HG02588 (cell line): ENCODE measurements around the gene TSPAN7.

Experiments used
- ATAC-seq: cut with Tn5 transposase; IDR thresholded peaks from one replicate; pipeline ENCODE4 v1.9.1; 2021; ENCODE audit warnings: mild to moderate bottlenecking, moderate library complexity; ENCODE audit not compliant: unreplicated experiment

The TSPAN7 gene

DNA sequence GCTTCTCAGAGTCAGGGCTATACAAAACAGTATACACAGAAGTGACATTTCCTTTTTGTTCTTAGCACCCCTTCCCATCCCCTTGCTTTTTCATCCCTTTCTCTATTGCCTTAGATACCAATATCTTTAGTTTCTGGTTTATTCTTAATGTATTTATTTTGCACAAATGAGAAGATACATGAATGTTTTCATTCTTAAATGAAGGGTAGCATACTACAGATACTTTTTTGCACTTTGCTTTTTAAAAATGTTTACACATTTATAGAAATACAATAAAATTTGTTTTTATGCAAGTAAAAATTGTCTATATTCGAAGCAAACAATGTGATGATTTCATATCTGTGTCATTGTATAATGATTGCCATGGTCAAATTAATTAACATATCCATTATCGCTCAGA is 33.1 kb downstream of the TSPAN7 start:
- no peak for ATAC-seq

DNA sequence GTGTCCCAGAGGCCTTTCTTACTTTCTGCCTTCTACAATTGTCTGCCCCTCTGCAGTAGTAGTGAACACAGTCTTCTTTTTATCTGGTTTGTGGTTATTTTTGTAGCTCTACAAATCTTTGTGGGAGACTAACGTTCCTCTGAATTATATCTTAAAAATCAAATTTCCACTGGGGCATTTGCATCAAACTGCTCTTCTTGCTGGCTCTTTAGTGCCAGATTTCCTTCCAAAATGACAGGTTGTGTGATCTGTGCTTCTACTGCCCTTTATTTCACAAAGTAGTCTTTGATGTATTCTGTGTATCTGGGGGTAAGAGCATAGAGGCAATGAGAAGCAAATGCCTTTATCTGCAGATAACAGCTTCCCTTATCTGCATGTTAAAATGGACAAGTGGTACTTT is 34.5 kb downstream of the TSPAN7 start:
- no peak for ATAC-seq

DNA sequence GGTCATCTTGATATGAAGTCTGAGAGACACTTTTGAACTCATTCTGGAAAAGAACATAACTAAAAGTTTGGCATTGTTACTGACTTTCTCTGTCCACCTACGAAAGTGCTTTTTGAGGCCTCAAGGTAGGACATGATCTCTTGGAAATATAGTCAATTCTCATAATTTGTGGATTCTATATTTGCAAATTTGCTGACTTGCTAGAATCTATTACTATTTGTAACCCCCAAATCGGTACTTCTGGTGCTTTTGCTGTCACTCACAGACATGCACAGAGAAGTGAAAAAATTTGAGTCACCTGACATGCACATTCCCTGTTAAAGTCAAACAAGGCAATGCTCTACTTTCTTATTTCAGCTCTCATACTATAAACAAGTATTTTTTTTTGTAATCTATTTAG is 35.6 kb downstream of the TSPAN7 start:
- ATAC-seq = no peak

DNA sequence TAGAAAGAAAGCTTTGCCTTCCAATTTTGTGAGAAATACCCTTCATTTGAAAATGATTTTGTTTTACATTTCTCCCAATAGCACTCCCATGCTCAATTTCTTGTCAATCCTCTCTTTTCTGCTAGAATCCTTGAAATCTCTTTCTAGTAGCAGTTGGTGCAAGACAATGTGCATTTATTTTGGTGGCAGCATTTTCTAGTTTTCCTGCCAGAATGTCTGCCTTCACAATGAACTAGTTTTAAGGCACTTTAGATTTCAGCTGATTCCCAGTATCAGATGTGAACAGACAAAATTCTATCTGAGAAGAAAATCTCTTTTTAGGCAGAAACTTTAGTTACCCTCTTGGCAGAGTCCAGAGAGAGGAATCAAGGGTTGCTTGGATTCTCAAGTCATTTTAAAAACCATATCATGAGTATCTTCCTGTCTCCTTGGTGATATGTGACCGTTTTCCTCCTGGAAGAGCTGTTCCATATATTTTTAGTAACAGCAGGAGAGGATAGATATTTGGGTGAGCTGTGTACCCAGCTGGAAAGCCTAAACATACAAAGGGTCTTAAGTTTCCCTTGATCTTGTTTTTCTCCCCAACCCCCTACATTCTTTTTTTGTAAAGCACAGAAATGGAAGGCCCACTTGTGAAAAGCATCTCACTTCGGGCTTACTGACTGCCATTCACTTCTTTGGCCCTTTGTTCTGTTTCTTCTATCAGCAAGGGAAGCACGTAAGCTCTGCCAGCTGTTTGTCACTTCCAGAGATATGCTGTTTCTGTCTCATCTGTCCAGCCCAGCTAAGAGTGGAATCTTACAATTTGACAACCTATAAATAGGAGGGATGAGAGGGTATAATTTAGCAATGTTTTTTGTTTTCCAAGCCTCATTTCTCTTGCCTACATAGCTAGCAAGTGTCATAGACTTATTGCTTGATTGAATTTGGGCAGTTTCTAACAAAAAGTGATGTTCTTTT is 38.7 kb downstream of the TSPAN7 start:
- no peak for ATAC-seq

DNA sequence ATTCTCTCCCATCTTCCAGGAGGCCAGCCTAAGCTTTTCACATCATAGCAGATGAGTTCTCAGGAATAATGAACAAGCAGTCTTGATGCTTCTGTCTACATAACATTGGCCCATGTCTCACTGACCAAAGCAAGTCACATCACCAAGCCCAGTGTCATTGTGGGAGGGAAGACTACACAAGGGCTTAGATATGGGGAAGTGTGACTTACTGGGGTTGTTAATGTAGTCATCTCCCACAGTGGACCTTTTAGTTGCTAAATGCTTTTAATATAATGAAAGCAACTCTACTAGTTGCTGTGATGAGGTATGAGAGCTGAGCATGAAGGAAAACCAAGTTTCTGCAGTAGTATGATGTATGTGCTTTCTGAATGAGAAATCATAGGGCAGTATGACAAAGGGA is 40.5 kb downstream of the TSPAN7 start:
- no peak for ATAC-seq

DNA sequence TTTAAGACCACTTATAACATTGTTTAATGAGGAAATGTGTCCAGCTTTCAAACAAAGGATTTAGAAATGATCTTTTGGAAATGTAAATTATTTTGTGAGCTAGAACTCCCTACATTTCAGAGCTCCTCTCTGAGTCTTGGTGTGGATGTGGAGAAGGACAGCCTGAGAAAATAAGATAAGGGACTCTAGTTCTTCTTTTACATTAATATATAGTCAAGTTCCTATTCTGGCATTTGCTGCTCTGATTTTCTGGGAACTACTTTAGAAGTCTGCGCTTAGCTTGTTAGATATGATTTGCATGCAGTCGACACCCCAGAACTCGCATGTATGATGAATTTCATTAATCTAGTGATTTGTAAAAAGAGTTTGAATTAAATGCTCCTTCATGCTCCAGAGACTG is 45.5 kb downstream of the TSPAN7 start:
- ATAC-seq = no peak

DNA sequence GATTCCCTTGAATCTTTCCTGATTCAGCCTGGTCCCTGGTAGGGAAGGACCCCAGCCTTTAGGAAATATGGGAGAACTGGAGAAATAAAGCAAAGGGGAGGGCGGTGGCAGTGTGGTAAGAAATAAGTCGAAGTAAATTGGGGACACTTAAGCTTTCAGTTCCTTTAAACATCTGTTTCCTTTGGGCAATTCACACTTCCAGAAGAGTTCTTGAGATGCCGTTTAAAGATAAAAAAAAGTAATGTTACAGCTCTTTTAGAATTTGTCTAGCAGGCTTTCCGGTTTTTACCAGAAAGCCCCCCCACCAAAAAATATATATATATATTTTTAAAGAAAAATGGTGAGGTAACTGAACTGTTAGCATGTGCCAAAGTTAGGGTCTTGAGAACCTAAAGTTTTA is 46.6 kb downstream of the TSPAN7 start:
- ATAC-seq = no peak

DNA sequence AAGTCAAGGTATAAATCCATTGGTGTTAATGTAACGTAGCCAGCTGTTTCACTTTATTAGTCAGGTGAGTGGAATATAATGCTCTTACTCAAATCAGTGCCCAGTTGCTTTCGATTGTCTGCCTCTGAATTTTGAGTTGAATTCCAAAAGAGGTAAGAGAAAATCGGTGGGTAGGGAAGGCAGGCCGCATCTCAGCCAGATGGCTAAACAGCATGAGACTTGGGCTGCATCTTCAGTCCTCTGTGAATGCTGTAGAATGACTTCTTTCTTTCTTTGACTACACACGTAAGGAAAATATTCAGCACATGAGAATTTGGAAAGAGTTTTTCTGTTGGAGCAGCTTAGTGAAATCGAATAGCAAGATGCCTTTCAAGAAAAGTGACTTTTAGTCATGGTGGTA is 49.5 kb downstream of the TSPAN7 start:
- ATAC-seq = no peak

DNA sequence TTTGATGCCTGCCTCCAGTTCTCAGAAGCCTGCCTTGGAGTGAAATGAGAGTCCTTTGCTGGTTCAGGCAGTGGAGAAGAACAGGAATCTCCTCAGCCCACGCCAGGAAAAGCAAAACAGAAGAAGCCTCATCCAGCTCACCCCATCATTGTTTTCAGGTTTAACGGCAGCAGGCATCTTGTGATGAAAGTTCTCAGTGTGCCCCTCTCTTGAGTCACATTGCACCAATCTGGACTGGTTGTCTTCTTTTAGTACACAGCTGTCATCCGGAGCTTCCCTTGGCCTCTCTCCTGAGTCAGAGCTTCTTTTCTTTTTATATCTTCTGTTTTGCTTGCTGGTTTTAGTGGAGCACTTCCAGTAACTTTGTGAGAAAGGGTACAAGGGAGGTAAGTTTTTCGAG is 50.9 kb downstream of the TSPAN7 start:
- ATAC-seq = no peak

DNA sequence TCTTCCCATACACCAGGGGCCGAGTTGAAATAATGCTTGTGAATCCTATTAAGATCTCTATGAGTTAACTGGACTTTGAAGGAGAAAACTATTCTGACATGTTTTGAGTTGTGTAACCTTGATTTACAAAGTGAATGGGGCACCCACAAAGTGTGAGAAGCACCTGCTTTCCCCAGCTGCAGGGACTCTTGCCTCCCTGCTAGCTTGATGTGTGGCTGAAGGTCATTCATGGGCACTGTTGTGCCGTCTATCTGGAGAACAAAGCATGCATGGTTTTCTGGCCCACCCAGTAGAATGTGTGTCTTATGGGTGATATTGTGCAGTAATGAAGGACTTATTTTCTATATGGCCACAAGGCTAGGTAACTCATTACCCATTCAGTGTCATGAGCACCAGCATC is 53.1 kb downstream of the TSPAN7 start:
- no peak for ATAC-seq

DNA sequence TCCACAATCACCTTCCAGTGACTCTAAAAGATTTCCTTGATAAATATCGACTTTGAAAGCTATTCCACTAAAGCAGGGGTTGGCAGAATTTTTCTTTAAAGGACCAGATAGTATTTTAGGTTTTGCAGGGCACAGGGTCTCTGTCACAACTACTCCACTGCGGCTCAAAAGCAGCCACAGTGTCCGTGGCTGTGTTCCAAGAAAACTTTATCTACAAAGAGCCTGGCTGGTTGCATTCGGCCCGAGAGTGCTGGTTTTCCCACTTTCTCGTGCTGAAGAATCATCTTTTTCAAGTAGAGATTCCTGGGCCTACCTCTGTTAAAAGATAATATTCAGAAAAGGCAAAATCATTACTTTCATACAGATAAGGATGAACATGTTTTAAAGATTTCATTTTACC is 55.6 kb downstream of the TSPAN7 start:
- no peak for ATAC-seq

DNA sequence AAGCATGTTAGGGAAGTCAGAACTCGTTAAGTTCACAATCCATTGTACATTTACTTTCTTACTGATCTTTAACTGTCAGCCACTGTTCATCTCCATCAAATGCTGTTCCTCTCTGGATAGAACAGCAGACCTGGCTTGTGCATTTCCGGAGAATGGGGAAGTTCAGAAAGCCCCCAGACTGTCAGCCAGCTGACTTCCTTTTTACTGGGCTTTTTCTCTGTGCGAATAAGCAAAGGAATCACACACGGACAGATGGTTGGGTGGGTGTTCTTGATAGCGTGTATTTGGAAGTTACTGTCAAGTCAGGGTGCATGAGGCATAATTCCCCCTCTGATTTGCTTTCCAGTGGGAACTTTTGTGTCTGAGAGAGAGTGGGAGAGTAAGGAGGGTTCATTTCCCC is 56.8 kb downstream of the TSPAN7 start:
- ATAC-seq = no peak

DNA sequence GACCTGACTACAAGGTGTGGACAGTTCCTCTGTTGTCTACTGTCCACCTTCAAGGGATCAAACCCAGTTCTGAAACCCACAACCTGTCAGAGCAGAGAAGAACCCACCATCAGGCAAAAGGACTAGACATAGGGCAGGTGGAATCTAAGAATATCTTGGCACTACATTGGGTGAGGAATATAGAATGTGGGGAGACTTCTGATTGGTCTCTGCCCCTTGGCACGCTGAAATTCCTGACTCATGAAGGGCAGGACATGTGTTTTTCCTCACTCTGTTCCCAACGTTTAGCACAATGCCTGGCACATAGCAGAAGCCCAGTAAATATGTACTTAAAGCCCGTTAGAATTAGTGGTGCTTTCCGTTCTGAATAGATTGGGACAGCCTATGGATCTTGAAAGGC is 59.3 kb downstream of the TSPAN7 start:
- no peak for ATAC-seq

DNA sequence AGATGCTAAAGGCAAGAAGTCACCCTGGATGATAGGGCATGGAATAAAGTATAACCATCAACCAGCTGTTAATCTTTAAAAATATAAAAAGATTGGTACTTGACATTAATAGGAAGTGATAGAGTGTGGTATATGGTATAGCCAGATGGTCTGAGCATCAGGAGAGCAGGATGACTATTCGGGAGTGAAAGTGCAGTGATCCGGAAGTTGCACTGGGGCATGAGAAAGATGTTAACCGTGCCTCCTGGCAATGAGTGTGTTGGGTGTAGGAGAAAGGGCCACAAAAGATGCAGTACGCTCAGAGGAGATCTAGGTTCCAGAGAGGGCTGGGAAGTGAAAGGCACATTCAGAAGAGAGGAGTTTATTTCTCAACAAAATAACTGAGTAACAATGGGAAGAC is 65.0 kb downstream of the TSPAN7 start:
- no peak for ATAC-seq

DNA sequence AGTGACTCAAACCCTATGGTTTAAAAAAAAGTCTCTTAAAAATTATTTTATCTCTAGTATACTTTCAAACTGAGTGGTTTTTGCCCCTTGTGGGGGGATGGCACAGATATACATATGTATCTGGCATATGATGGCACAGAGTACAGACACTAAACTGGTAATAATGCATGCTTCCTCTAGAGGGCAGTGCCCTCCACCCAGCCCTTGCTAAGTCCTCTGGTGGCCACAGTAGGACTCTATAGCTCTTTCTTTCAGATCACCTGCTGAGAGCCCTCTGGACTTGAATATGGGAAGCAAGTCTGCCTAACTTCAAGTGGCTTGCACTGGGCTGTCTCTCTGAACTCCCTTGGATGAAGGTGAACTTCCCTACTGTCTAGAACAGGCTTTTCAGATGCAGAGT is 66.3 kb downstream of the TSPAN7 start:
- peak; percentile 58 for ATAC-seq

DNA sequence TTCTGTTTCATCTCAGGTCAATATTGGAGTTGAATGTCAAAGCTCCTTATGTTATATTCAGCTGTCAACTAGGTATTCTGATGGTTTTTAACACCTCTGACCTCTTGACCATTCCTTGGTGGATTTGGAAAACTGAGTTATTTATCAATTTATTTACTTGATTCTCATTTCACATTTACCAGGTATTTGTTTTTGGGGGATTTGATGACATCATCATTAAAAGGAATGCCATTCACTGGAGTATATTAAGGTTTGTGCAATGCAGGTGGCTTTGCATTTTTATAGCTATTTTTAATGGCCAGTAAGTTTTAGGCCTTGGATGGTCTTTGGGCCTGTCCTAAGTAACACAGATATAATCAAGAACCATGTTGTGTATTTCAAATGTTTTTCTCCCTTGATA is 67.2 kb downstream of the TSPAN7 start:
- no peak for ATAC-seq

DNA sequence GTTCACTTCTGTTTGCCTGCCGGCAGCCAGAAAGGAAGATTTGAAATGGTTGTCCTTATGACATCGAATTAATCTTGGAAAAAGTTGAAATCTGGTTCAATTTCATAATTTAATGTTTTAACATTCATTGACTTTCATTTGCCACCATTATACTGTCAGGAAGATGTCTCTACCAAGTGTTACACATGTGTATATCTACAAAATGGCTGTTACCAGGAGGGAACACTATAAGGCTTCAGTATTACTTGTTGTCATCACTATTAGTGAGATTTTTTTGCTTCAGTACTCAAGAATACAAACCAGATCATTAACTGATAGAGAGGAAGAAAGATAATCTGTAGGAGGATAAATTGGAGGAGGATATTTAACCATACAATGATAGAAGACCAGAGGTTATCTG is 71.2 kb downstream of the TSPAN7 start:
- ATAC-seq = no peak

DNA sequence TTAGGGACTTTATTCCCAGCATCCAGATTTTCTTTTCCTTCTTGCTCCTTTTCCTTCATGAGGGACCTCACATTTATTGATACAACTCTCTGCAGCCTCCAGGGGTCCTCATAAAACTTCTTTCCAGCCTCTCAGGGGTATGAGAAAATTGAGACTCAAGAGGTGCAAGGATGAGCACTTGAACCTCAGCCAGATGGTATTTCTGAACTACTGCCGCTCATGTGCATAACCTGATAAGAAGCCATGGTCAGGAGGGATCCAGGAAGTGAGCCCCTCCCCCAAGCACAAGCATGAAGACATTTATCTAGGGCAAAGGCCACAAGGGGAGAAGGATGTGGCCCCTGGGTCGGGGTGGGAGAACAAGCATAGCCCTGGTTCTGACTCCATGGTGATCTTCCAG is 73.3 kb downstream of the TSPAN7 start:
- no peak for ATAC-seq

DNA sequence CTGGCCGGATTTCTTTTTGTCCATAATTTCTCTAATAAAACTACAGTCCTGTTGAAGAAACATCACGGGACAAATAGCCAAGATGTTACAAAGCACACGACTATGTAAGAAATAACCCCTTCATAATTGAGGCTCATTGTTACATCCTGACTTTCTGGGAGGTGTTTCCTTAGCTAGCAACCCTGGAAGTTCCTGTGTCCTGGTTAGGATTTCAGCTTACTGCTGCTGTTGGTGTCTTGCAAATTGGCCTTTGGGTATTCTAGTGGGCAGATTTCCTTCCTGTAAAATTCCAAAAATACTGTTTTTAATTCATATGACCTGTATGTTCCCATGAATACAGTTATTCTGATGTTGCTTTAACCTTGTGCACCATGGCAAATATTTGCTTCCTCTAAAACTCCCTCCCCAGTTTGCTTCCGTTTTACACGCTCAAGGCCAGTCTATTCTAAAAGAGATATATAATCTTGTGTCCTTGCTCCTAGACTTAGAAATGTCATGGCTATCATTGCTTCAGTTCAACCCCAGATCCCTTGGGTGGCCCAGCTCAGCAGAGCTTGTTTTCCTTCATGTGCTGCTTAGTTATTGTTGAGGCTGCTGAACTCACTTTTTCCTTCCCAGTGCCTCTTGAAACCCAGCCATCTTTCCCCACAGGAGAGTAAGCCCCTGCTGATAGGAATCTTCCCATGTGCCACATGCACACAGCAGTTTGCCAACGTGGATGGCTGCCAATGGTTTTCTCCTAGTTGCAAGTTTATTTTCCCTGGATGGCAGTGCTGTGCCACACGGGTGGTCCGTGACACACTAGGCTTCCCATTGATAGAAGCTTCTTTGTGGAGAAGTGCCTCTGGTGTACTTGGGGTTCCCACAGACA is 75.8 kb downstream of the TSPAN7 start:
- ATAC-seq = no peak

DNA sequence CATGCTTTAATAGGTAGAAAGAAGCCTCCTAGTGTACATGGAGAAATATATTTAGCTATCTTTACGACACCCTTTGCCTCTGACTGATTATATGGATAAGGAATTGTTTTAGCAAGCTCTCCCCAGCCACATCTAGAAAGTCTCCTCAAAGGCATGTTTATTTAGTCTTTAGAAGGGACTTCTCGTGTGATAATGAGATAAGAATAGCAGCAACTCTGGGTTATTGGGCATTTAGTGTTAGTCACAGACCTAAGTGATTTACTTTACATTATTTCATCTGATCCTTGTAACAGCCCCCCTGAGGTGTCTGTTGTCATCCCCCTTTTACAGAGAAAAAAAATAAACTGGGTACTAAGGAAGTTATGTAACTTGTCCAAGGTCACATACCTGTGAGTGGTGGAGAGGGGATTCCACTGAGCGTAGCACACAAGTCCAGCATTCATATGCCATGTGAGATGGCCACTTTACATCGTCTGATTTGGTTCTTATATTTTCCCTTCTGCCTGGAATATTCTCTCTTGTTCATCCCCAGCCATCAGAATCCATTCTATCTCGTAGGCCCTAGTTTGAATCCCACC is 77.7 kb downstream of the TSPAN7 start:
- ATAC-seq = no peak

DNA sequence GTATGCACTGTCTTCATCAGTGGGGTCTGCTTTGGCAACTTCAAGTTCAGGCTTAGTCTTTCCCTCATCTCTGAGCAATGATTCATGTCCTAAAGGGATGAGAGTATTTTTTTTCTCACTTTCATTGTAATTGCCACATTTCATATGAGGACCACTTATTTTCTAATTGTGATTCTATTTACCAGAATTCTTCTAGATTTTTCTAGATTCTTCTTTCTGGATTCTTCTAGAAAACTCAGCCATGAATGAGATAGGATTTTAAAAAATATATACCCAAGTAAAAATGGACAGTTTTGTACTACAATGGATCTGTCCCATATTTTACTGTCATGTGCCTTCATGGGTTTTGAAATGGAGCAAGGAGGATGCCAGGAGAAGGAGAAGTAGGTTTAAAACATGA is 78.4 kb downstream of the TSPAN7 start:
- no peak for ATAC-seq

DNA sequence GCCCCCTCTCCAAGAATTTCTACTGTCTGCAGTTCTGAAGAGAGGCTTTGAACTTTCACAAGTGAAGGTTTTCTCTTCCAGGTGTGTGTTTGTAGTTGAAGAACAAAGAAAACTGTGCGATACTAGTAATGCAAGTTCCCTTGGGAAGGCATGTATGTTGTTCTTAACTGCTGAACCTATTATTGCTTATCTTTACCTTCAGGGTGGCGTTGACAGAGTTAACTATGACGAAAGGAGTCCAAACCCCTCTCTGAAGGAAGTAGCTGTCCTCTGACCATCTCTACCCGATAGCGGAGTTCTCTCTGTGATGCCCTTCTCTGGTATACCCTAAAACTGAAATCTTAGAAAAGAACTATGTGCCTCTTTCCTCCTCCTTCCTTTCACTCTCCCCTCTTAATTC is 79.9 kb downstream of the TSPAN7 start:
- ATAC-seq = no peak
